Mucosa of descending colon (tissue), 3 donors: ENCODE measurements around the gene PRR32. TPM values are rescaled to one million over a fixed set of nuclear protein-coding genes. Genes with fewer than 3 reads are reported as not detected.

Source experiments
- ATAC-seq: fragments of 200-7000 bp; cut with Tn5 transposase; one replicate; pipeline ENCODE4 v1.9.1; 2020; ENCODE audit warnings: mild to moderate bottlenecking, moderate library complexity
- DNase-seq, 3 donors: peaks; one replicate each; pipeline ENCODE4 v3.0.0-alpha.2; 2020
- H3K36me3 ChIP-seq: fragments of 200-600 bp; one replicate; pipeline ENCODE4 v1.8.0; 2021; ENCODE audit warnings: low read depth, mild to moderate bottlenecking
- H3K4me1 ChIP-seq: fragments of 200-600 bp; one replicate; pipeline ENCODE4 v1.8.0; 2021; ENCODE audit warnings: low read depth, mild to moderate bottlenecking
- H3K4me3 ChIP-seq: fragments of 200-600 bp; one replicate; pipeline ENCODE4 v1.8.0; 2021; ENCODE audit warnings: mild to moderate bottlenecking
- H3K9me3 ChIP-seq: fragments of 200-600 bp; one replicate; pipeline ENCODE4 v1.8.0; 2021; ENCODE audit warnings: mild to moderate bottlenecking
- intact Hi-C, 2 donors: fragments of 100-400 bp; cut with DNase I in 1 of 2; cut with micrococcal nuclease in 1 of 2; formaldehyde crosslinking; loops; one replicate each; pipeline versions ENCODE4 v1.11.0 to v1.11.1; 2022; cut with DNase I, micrococcal nuclease
- total RNA-seq, 3 donors: library from RNA; stranded (reverse); fragmentation: NEBNext Ultra II Directional in 2 of 3; extraction: Animal tissue kit (Norgen Biotek cat#: 25700) in 2 of 3; gene quantifications; one replicate each; pipeline versions ENCODE4 v1.2.1 to v1.2.4, GENCODE V29; 2021 to 2023
- TF ChIP-seq, protein P1 (sequence below): fragments of 200-600 bp; IDR thresholded peaks from one replicate; pipeline ENCODE4 v1.8.0; 2022; ENCODE audit warnings: antibody characterized with exemption, mild to moderate bottlenecking
- donor health status: DM: no; HTN: no; CAD: no; lungs with moderate emphysema.
- donor health status: DM: no; HTN: no; CAD: no.
- donor health status: DM: no; HTN: yes; CAD: no.

The PRR32 gene
- total RNA-seq, 3 donors from 2014 or later: not detected

DNA sequence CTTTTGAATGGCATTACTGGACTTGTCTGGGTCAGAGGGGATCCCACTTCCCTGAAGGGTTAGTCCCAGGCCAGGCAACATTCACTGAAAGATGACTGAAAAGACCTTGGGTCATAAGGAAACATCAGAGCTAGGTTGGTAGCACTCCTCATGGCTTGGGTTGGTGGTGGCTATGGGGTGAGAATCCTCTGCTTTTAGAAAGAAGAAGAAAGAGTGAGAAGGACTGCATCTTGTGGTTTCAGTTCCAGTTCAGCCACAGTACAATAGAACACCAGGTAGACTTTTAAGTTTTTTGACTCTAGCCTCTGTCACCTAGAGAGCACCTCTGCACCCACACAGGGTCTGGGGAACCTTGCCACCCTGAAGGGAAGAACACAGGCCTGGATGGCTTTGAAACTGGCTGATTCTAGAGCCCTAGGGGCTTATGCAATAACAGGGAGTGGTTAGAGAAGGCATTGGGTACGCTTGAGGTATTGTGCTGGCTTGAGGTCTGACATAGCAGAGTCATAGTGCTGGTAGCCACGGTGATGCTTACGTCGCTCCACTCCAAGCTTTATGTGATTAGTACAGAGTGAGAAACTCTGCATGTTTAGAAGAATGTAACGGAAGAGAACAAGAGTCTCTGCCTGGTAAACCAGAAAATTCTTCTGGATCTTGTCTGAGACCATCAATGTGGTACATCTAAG lies 36.5 kb downstream of the PRR32 start:
- ATAC-seq: no peak
- Histone ChIP-seq H3K9me3 (no peaks in the 10 kb centered on the region), H3K4me1 (no peaks in the 10 kb centered on the region), H3K4me3 (no peak overlapping the region), H3K36me3 (no peaks in the 10 kb centered on the region)
- intact Hi-C loops: no loop called here
- no peak for DNase-seq
- TF ChIP-seq, protein P1, sequence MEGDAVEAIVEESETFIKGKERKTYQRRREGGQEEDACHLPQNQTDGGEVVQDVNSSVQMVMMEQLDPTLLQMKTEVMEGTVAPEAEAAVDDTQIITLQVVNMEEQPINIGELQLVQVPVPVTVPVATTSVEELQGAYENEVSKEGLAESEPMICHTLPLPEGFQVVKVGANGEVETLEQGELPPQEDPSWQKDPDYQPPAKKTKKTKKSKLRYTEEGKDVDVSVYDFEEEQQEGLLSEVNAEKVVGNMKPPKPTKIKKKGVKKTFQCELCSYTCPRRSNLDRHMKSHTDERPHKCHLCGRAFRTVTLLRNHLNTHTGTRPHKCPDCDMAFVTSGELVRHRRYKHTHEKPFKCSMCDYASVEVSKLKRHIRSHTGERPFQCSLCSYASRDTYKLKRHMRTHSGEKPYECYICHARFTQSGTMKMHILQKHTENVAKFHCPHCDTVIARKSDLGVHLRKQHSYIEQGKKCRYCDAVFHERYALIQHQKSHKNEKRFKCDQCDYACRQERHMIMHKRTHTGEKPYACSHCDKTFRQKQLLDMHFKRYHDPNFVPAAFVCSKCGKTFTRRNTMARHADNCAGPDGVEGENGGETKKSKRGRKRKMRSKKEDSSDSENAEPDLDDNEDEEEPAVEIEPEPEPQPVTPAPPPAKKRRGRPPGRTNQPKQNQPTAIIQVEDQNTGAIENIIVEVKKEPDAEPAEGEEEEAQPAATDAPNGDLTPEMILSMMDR: no peak
